ENCODE results near the gene ADAP1.
"Not testable (repeated sequence)": the region's sequence is repeated elsewhere in the genome, so short reads cannot be mapped to it uniquely, and the experiment has no call there.

The ADAP1 gene

GRCh38 chr7:919924-920341, 34.5 kb downstream of the ADAP1 start:
- DNase-seq, result no peak

GRCh38 chr7:919114-919442, 35.4 kb downstream of the ADAP1 start:
- no peak for DNase-seq

DNA sequence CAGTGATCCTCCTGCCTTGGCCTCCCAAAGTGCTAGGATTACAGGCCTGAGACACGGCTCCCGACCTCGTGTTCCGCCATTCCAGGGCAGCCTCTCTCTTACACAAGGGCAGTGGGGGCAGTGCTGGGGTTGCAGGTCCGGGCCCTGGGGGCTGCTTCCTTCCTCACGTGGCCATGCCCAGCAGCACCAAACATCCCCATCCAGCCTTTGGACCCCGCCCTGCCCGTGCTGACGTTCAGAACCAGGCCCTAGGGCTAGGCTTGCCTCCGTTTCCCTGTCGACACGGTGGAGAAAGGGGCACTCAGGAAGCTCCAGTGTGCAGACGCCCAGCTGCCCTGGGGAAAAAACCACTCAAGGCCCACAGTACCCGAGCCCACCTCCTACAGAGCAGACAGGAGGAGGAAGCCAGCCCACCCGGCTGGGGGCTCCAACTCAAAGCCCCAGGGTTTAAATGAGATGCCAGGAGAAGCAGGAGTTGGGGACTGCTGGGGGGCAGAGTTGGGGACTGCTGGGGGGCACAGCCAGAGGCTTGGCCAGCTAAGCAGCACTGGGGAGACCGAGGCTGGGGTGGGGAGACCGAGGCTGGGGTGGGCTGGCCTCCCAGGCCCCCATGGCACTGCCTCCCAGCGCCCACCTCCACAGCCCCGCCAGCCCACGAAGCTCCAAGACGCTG, 35.9 kb downstream of the ADAP1 start:
- no peak for DNase-seq

DNA sequence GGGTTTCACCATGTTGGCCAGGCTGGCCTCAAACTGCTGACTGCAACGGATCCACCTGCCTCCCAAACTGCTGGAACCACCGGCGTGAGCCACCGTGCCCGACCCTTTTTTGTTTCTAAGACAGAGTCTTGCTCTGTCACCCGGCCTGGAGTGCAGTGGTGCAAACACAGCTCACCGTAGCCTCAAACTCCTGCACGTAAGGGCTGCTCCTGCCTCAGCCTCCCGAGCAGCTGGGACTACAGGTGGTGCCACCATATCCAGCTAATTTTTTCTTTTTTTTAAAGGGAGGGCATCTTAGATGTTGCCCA, 36.4 kb downstream of the ADAP1 start:
- no peak for DNase-seq

GRCh38 chr7:917255-918117, 37.0 kb downstream of the ADAP1 start:
- no peak for DNase-seq

GRCh38 chr7:916291-916941, 38.1 kb downstream of the ADAP1 start:
- no peak for DNase-seq

GRCh38 chr7:915291-916218, 38.9 kb downstream of the ADAP1 start:
- no peak for DNase-seq

GRCh38 chr7:914521-915194, 39.8 kb downstream of the ADAP1 start:
- DNase-seq, result no peak

DNA sequence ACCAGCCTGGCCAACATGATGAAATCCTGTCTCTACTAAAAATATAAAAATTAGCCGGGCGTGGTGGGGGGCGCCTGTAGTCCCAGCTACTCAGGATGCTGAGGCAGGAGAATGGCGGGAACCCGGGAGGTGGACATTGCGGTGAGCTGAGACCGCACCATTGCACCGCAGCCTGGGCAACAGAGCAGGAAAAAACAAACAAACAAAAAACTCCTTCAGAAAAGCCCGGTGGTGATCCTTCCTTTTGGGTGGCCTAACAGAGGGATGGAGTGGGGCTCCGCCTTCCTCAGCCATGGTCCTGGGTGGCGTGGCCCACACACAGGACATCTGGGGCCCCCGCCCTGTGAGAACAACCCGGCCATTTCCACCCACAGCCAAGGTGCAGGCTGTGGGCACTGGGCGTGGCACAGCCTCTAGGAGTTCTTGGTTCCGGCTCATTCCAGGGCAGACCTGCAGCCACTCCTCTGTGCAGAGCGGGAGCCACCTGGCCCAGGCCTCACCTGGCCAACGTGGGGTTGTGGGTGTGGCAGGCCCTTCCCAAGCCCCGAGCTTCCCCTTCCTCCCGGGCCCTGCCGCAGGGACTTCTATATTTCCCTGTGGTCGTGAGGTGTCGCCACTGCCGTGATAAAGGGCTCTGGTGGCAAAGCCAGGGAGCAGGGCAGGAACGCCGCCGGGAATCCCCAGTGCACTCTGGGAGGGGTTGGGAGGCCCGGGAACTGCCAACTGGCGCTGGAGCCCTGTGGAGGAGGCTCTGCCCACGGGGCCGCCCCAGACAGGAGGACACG, 40.6 kb downstream of the ADAP1 start:
- DNase-seq, result peak; percentile 36

DNA sequence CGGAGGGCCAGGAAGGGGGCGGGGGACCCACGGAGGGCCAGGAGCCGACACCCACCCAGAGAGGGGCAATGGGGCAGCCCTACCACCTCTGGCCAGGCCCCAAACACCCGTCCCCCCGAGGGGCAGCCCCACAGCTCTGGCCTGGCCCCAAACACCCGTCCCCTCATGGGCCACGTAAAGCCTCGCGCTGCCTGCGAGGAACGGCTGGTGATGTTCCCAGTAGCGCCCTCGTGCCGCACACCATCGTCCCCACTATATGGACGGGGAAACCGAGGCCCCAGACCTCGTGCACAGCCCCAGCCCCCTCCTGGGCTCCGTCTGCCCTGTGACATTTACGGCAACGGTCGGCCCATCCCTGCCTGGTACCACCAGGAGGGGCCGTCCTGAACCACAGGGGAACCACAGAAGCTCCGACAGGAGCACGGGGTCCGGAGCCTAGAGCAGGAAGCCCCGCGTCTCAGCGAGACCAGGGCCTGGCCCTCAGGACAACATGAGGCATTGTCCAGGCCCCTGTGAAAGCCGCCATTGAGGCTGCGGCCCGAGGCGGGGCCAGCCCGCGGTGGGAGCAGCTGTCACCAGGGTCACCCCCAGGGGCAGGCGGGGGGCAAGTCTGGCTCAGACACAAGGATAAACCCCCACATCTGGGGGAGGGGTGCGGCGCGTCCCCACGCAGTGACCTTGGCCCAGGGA, 42.5 kb downstream of the ADAP1 start:
- no peak for DNase-seq

DNA sequence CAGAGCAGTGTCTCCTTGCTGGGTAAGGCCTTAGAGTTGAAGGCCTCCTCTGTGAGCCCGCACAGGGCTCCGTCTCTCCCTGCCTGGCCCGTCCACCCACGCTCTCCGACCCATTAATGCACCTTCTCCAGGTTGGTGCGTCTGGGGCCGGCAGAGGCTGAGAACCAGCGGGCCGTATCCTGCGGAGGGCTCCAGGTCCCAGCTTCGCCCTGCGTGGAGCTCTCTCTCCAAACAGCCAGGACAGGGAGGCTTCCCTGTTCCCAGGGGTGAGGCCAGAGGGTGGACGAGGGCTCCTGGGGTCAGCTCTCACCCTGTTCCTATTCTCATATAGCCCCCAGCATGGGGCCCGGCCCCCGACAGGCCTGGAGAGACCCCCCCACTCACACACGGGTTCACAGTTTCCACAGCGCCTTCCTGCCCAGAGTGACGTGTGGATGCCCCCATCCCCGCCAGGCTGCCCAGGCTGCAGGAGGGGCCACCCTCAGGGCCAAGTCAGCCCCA, 43.5 kb downstream of the ADAP1 start:
- no peak for DNase-seq

GRCh38 chr7:910441-910861, 44.0 kb downstream of the ADAP1 start:
- no peak for DNase-seq

GRCh38 chr7:909358-910329, 44.8 kb downstream of the ADAP1 start:
- DNase-seq, result no peak

DNA sequence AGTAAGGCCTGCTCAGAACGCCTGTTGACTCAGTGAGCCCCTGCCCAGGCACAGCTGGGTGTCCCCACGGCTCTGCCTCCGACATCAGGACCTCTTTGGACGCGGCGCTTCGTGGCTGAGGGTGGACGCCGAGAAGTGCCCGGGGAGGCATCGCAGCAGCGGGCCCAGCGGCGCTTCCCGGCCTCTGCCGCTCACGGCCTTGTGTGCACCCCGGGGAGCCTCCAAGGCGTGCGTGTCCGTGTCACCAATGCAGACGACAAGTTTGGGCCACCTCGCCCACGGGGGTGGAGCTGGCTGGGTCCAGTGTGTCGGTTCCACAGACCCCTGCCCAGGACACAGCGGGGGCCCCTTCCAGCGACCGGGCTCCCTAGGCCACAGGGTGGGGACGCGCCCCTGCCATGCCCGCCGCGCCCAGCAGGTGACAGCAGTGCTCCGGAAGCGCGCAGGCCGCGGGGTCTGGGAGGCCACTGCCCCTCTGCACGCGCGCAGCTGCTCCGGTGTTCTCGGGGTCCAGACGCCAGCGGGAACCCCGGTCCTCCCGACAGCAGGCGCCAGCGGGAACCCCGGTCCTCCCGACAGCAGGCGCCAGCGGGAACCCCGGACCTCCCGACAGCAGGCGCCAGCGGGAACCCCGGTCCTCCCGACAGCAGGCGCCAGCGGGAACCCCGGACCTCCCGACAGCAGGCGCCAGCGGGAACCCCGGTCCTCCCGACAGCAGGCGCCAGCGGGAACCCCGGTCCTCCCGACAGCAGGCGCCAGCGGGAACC, 45.7 kb downstream of the ADAP1 start:
- DNase-seq, result not testable (repeated sequence)

- no peak for DNase-seq
Observed at GRCh38 chr7:908159-908581, 46.3 kb downstream of the ADAP1 start.

DNA sequence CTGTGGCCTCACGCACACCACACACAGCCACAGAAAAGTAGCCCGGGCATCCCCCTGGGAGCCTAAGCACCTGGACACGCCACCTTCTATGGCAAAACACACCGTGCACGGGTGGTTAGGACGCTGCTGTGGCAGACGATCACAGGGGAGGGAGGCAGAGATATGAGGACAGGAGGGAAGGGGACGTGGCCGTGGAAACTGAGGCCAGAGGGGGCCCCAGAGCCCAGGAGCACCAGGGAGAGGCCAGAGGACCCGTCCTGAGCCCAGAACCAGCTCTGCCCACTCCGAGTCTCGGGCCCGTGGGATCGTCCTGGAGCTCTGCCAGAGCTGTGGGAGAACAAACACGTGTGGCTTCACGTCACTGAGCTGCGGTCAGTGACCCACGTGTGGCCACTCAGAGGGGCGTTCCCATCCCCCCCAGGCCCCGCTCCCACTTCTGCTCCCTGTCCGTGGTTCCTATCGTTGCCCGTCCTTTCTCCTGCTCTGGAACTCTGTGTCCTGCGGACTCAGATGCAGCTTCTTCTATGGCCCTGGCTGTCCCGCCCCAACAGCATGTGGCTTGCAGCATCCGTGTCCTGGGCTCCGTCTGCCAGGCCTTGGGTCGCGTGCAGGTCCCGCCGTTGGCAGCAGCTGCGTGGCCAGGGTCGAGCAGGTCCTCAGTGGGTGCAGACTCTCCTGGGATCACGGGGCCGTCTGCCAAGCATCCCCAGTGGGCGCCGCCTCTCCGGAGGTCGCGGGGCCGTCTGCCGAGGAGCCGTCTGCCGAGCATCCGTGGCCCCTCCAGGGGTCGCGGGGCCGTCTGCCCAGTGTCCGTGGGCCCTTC, 47.1 kb downstream of the ADAP1 start:
- DNase-seq, result no peak

DNA sequence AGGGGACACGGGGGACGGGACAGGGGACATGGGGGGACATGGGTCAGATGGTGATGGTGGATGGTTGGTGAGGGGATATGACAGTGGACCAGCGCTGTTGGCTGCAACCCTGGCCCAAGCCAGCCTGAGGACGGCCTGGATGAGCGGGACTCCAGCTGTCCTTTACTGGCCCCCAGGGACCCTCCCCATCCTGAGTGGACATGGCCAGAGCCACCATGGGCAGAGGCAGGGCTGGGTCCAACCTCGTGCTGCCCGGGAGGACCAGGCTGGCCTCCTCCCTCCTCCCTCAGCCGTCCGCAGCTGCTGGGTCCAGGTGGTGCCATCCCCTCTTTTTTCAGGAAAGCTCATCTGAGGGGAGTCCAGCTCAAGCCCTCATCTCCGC, 47.7 kb downstream of the ADAP1 start:
- DNase-seq, result no peak

- DNase-seq, result no peak
Observed at GRCh38 chr7:904847-905246, 49.6 kb downstream of the ADAP1 start.

Measured in NCI-H2107 (cell line).